ENCODE measurements around the gene KIF25. TPM values are rescaled to one million over a fixed set of nuclear protein-coding genes. Genes with fewer than 3 reads are reported as not detected.

The KIF25 gene
- total RNA-seq, 1 donor from 2014 or later: not detected

DNA sequence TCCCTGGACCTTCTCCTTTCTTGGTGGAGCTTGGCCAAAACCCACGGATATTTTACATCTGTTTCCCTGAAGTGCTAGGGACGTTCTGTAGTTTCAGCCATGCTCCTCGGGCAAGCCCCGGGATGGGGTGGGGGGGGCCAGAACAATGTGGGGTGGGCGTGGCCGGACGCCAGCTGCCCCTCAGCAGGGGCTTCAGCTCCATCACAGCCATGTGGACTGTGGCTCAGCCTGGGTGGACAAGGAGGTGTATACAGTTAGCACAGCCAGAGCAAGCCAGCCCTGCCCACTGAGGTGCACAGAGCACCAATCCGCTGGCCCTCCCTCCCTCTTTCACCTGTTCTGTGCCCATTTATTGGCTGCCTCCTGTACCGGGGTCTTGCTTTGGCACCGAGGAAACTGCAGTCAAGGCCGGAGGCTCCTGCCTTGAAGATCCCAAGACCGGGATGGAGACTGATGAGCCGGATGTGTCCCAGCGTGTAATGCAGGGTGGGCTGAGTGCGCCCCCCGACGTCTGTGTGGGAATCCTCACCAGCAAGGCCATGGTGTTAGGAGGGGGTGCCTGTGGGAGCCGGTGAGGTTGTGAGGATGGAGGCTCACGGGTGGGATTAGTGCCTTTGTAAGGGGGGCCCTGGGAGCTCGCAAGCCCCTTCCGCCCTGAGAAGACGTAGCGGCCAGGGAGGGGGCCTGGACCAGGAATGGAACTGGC, 53.6 kb downstream of the KIF25 start:
- no peak for DNase-seq

- DNase-seq: no peak
Observed at GRCh38 chr6:168051648-168052047, 54.2 kb downstream of the KIF25 start.

DNA sequence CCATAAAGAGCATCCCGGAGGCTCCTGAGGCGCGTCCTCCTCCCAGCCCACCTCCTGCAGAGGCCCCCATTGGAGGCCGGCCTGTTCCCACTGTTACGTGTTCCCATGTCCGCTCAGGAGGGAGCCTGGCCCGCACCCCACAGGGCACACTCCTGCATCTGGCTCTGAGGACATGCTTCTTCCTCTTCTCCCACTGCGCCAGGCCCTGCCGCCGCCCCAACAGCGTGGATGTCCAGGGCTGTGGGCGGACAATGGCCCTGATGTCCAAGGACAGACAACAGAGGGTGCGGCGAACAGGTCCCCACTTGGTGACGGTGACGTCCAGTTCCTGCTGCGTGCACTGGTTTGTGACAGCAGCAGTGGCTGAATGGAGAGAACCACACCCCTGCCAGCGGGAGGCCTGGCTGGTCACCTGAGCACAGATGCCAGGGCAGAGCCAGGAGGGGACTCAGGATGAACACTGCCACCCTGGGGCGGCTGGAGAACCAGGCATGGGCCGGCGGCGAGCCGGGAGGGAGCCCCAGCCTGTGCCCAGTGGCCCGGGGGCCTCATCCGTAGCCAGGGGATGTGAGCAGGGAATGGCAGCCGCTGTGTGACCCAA, 54.9 kb downstream of the KIF25 start:
- no peak for DNase-seq

- DNase-seq: no peak
Observed at GRCh38 chr6:168053086-168053956, 55.9 kb downstream of the KIF25 start.

DNA sequence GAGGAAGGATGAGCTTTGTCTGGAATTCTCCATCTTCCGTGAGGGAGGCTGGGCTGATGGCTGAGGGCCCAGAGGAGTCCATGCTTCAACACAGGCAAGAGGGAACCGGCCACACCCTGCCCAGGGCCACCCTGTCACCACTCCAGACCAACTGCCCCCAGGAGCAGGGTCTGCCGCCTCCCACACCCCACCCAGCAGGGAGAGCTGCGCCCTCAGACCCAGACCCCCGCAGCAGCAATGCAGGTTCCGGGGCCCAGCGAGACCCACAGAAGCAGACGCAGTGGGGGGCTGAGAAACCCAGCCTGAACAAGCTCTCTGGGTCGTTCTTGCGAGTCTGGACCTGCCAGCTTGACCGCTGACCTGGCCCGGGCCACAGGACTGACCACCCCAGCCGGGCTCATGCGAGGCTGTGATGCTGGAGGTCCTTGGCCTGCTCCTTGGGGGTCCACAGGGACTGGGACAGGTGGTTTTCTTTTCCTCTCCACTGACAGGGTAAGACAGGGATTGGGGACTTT, 56.5 kb downstream of the KIF25 start:
- DNase-seq: no peak

DNA sequence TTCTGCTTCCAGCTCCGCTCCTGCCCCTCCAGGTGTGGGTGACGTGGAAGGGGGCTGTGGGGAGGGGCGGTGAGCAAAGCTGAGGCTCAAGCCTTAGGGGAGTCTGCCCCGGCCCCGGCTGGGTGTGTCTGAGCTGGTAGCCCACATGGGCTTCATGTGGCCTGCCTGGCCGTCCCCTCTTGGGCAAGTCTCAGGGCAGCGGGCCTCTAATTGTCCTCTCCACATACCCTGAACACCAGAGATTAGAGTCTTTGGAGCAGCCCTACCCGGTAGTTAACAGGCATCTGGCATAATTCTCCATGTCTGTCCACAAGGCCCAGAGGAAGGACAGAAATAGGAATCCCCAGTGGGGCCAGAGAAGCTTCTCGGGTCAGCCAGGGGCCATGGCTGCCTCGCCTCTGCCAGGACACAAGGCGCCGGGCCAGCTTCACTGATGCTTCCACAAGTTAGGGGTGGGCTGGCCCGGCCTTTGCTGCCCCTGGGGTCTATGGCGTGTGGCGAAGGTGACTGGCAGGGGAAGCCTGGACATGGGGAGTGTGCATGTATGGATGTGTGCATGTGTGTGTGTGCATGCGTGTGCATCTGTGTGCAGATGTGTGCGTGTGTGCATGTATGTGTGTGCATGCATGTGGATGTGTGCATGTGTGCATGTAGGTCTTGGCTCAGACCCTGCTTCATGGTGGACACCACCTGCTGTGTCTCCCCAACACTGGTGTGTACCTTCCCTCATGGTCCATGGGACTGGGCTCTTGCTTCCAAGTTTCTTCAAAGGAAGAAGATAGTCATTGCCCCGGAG, 57.5 kb downstream of the KIF25 start:
- DNase-seq: peak; percentile 12

GRCh38 chr6:168055696-168056489, 58.4 kb downstream of the KIF25 start:
- no peak for DNase-seq

DNA sequence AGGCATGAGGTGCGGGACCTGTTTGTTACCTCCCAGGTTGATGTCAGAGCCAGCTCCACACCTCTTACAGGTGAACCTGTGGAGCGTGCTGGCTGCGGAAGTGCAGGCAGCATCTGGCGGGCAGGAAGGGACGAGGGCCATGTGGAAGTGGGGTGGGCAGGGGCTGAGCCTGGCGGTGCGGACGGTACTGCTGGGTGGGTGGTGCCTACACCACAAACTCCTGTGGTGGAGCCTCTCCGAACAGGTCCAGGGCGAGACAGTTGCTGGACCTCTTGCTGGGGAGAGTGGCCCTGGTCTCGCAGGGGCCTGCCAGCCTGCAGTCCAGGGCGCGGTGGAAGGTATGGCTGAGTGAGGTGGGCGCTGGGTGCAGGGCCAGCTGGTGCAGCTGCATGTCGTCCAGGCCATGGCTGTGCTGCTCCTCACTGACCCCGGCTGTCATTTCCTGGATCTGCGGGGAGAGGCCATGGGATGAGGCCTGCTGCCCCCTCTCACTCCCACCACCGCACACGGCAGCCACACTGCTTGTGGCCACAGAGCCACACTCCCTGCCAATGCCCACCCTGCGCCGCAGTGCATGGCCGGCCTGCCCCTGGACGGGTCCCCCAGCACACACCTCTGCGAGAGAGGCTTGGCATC, 59.5 kb downstream of the KIF25 start:
- no peak for DNase-seq

- no peak for DNase-seq
Observed at GRCh38 chr6:168057836-168058235, 60.4 kb downstream of the KIF25 start.

DNA sequence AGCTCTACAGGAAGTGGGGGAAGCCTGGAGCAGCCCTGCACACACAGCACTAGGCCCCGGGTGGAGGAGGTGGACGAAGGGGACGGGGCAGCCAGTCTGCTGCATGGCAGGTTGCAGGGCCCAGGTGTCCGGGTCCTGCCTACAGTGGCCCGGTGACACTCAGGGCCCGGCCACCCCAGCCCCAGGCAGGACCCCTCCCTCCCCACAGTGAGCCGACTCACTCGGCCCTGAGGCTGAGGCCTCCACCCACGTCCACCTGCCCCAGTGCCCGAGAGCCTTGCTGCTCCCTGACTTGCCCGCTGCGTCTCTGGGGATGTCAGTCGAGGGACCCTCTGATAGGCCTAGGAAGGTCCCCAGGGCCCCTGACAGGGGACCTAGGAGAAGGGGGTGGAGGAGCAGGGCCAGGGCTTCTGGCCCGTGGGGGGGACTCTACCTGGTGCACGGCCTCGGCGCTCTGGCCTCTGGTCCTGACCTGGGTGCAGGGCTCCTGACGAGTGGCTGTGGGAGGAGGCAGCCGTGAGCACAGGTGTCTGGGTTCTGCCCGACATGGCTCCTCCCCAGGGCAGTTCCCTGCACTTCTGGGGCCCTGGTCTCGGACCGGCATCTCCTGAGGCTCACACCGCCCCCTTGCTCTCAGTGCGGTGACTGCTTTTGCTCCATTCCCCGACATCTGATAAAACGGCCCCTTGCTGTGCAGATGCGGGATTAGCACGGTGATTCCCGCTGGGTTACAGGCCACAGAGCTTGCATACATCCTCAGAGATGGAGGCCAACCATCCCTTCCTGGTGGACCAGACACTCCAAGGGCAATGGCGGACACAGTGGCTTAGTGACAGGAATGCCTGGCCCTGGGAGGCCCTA, 61.5 kb downstream of the KIF25 start:
- no peak for DNase-seq

DNA sequence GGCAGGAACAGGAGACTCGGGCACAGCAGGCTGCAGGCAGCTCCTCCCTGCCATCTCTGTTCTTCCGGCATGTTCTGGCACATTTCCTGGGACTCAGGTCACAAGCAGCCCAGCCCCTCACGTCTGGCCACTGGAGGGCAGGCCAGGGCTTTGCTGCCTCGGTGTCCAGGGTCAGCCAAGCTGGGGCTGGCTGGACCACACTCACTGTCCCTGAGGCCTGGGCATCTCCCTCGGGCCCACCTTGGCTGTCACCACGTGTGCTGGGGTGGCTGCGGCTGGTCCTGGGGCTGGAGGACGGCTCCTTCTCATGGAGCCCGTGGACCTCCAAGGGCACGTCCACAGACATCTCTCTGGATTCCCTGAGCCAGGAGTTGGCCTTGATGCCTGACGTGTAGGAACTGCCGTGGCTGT, 63.1 kb downstream of the KIF25 start:
- DNase-seq: no peak

DNA sequence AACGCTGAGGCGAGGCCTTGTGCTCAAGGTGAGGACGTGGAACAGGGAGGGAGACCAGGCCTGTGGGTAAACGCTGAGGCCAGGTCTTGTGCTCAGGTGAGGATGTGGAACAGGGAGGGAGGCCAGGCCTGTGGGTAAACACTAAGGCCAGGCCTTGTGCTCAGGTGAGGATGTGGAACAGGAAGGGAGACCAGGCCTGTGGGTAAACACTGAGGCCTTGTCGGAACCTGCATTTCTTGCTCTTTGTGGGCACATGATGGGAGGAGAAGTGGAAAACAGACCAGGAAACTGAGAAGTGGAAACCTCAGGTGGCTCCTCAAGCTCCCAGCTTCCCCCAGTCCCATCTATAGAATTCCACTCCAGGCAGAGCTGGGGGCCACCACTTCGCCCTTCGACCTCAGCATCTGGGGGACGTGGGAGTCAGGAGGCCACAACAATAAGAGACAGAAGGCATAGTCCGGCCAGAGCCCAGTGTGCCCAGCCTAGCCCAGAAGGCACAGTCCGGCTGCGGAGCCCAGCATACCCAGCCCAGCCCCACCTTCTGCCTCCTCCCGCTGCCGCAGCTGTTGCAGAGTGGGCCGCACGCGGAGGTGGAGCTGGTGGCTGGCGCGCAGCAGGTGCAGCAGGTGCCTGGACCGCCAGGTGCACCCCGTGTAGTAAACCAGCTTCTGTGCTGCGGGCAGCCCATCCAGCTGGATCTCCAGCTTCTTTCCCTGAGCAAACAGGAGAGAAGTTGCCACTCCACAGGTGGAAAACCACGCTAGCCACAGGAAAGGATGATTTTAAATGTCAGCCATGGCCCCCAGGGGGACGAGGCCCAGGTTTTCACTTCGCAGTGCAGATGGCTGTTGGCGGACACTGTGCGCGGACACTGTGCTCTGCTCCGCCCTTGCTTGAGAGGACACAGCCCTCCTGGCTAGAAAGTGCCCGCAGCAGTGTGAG, 64.1 kb downstream of the KIF25 start:
- no peak for DNase-seq

- no peak for DNase-seq
Observed at GRCh38 chr6:168062346-168063289, 65.1 kb downstream of the KIF25 start.

- no peak for DNase-seq
Observed at GRCh38 chr6:168063431-168063830, 66.0 kb downstream of the KIF25 start.

- DNase-seq: no peak
Observed at GRCh38 chr6:168064226-168064807, 66.8 kb downstream of the KIF25 start.

- DNase-seq: no peak
Observed at GRCh38 chr6:168067081-168067759, 69.7 kb downstream of the KIF25 start.

Measured in skin of body (tissue), 2 donors.